Kidney (tissue), 22 donors: Measurements from ENCODE around the gene PAN3. TPM values are rescaled to one million over a fixed set of nuclear protein-coding genes. Genes with fewer than 3 reads are reported as not detected.
A peak's percentile ranks its signal among the peaks of the same experiment; 100 is the strongest.

ENCODE experiments used
- DNase-seq, 5 donors: peaks; one replicate each; pipeline ENCODE4 v3.0.0-alpha.2; 2013 to 2020
- FAIRE-seq: peaks from 2 replicates; lab custom pipeline; 2012; peaks lifted over from hg19 to GRCh38; lab: Jason Lieb, UNC
- H3K27ac ChIP-seq, 2 donors: one replicate each; pipeline ENCODE4 v1.7.0; 2013; ENCODE audit warnings: low read depth in 2 of 2, low read length in 2 of 2, inconsistent platforms in 1 of 2
- H3K27me3 ChIP-seq: one replicate; pipeline ENCODE4 v1.7.1; 2013; ENCODE audit warnings: low read length, inconsistent platforms; ENCODE audit not compliant: control insufficient read depth, insufficient read depth
- H3K36me3 ChIP-seq, 3 donors: one replicate each; pipeline versions ENCODE4 v1.7.0 to v1.7.1; 2013; ENCODE audit warnings: low read length in 3 of 3, control low read depth in 1 of 3, inconsistent platforms in 1 of 3; ENCODE audit not compliant: insufficient read depth in 3 of 3, control insufficient read depth in 2 of 3
- H3K4me1 ChIP-seq, 3 donors: one replicate each; pipeline versions ENCODE4 v1.7.0 to v1.7.1; 2013; ENCODE audit warnings: low read length in 3 of 3, inconsistent platforms in 1 of 3, low read depth in 1 of 3; ENCODE audit not compliant: control insufficient read depth in 2 of 3, insufficient read depth in 2 of 3
- H3K4me3 ChIP-seq, 3 donors: one replicate each; pipeline versions ENCODE4 v1.7.0 to v1.8.1; 2013; ENCODE audit warnings: low read length in 3 of 3, control low read depth in 1 of 3, inconsistent platforms in 1 of 3
- H3K9ac ChIP-seq, 3 donors: one replicate each; pipeline versions ENCODE4 v1.7.0 to v1.7.1; 2013; ENCODE audit warnings: low read length in 3 of 3, control low read depth in 1 of 3, inconsistent platforms in 1 of 3
- H3K9me3 ChIP-seq, 3 donors: one replicate each; pipeline versions ENCODE4 v1.7.0 to v1.7.1; 2013; ENCODE audit warnings: low read length in 3 of 3, control low read depth in 1 of 3, inconsistent platforms in 1 of 3; ENCODE audit not compliant: control insufficient read depth in 2 of 3, insufficient read depth in 1 of 3
- intact Hi-C: fragments of 100-400 bp; cut with DNase I; formaldehyde crosslinking; loops from one replicate; pipeline ENCODE4 v1.11.1; 2022
- long read RNA-seq, 10 donors: library from polyadenylated mRNA in 1 of 10; unstranded in 1 of 10; transcript quantifications; one replicate each; pipeline ENCODE4 v2.0.0 and lab custom pipeline, GENCODE V29; 2021 to 2026
- polyA plus RNA-seq: library from polyadenylated mRNA; stranded (reverse); fragments of 350-450 nt; fragmentation: Illumina TruSeq; extraction: RNeasy Lipid Tissue Mini Kit (QIAGEN cat#74804); gene quantifications from one replicate; pipeline ENCODE4 v1.2.3, GENCODE V29; 2014; ENCODE audit warnings: low read depth, low replicate concordance; ENCODE audit not compliant: insufficient read depth
- total RNA-seq: library from RNA; stranded (reverse); fragmentation: NEBNext Ultra II Directional; extraction: Animal tissue kit (Norgen Biotek cat#: 25700); gene quantifications from one replicate; pipeline ENCODE4 v1.2.1, GENCODE V29; 2021
- TF ChIP-seq, protein P1 (sequence below): IDR thresholded peaks from 3 replicates; pipeline ENCODE4 v1.5.1; 2012; ENCODE audit warnings: mild to moderate bottlenecking, moderate library complexity, borderline replicate concordance; ENCODE audit not compliant: insufficient read depth; ENCODE audit errors: extremely low read depth
- donor health status: control.
- donor health status: control.
- donor health status: control.
- donor health status: control.
- donor health status: control.
- donor health status: DM: yes; HTN: yes; CAD: no.
- donor health status: Normal renal cell carcinoma (clear cell type).

PAN3 gene, protein sequence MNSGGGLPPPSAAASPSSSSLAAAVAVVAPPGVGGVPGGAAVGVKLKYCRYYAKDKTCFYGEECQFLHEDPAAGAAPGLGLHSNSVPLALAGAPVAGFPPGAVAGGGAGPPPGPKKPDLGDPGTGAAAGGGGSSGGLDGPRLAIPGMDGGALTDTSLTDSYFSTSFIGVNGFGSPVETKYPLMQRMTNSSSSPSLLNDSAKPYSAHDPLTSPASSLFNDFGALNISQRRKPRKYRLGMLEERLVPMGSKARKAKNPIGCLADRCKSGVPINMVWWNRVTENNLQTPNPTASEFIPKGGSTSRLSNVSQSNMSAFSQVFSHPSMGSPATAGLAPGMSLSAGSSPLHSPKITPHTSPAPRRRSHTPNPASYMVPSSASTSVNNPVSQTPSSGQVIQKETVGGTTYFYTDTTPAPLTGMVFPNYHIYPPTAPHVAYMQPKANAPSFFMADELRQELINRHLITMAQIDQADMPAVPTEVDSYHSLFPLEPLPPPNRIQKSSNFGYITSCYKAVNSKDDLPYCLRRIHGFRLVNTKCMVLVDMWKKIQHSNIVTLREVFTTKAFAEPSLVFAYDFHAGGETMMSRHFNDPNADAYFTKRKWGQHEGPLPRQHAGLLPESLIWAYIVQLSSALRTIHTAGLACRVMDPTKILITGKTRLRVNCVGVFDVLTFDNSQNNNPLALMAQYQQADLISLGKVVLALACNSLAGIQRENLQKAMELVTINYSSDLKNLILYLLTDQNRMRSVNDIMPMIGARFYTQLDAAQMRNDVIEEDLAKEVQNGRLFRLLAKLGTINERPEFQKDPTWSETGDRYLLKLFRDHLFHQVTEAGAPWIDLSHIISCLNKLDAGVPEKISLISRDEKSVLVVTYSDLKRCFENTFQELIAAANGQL
- total RNA-seq, result 46.3 TPM
- polyA plus RNA-seq, result 8.2 TPM
- long read RNA-seq, donor 1, full-length matches to known transcripts, result 4 of 4 reads
- long read RNA-seq, donor 1, partial matches to known transcripts, result 0 of 4 reads
- long read RNA-seq, donor 1, other reads (novel, unspliced or antisense), result 0 of 4 reads
- long read RNA-seq, donor 2, result 0 reads
- long read RNA-seq, donor 3, result 0 reads
- long read RNA-seq, donor 4, result 0 reads
- long read RNA-seq, donor 5, result 0 reads
- long read RNA-seq, donor 6, full-length matches to known transcripts, result 1 of 1 reads
- long read RNA-seq, donor 6, partial matches to known transcripts, result 0 of 1 reads
- long read RNA-seq, donor 6, other reads (novel, unspliced or antisense), result 0 of 1 reads
- long read RNA-seq, donor 7, partial matches to known transcripts, result 5 of 16 reads
- long read RNA-seq, donor 7, other reads (novel, unspliced or antisense), result 11 of 16 reads
- long read RNA-seq, donor 8, full-length matches to known transcripts, result 2 of 2 reads
- long read RNA-seq, donor 8, partial matches to known transcripts, result 0 of 2 reads
- long read RNA-seq, donor 8, other reads (novel, unspliced or antisense), result 0 of 2 reads
- long read RNA-seq, donor 9, result 0 reads
- long read RNA-seq, donor 10, result 0 reads

DNA sequence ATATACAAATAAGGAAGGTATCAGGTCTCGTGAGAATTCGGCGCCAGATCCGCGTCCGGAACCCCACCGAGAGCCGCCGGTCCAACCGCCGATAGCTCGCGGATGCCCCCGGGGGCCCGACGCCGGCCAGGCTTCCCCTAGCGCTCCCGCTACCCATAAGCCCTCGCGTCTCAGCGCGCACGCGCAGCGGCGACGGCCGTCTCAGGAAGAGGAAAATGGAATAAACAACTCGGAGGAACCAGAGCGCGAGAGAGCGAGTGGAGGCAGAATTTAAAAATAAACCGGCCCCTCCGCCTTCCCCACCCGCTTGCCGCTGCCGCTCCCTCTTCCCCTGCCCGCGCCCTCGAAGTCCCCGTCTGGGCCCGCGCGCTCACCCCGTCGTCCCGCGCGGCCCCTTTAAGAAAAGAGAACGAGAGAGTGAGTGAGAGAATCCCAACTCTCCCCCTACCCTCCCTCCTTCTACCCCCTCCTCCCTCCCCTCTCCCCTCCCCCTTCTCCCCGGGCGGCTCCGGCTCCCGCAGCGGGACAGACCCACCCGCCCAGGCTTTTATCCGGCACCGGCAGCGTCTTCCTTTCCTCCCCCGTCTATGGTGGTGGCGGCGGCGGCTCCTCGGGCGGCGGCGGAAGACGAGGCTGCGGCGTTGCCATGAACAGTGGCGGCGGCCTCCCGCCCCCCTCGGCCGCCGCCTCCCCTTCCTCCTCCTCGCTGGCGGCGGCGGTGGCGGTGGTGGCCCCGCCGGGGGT is at the start of gene PAN3:
Gene PAN3 (plus strand): TSS at position 534 of the 744 bp plus-strand sequence. CDS start 113 bp downstream, at position 647.
- no peaks in the 10 kb centered on the region for H3K27me3 ChIP-seq
- H3K4me3 ChIP-seq, result peak within 1 kb of the TSS; percentile 79 to 96 (median 96)
- peak within 1 kb of the TSS; percentile 92 to 98 (median 96) for H3K9ac ChIP-seq
- peak; percentile 93 to 97 (median 97) for DNase-seq
- peaks cover 0 to 7% (median 3%) of the 10 kb centered on the region in 3 donors for H3K4me1 ChIP-seq
- intact Hi-C loops, result no loop called here
- no peak for FAIRE-seq
- H3K9me3 ChIP-seq, result no peaks in the 10 kb centered on the region
- TF ChIP-seq, protein P1, sequence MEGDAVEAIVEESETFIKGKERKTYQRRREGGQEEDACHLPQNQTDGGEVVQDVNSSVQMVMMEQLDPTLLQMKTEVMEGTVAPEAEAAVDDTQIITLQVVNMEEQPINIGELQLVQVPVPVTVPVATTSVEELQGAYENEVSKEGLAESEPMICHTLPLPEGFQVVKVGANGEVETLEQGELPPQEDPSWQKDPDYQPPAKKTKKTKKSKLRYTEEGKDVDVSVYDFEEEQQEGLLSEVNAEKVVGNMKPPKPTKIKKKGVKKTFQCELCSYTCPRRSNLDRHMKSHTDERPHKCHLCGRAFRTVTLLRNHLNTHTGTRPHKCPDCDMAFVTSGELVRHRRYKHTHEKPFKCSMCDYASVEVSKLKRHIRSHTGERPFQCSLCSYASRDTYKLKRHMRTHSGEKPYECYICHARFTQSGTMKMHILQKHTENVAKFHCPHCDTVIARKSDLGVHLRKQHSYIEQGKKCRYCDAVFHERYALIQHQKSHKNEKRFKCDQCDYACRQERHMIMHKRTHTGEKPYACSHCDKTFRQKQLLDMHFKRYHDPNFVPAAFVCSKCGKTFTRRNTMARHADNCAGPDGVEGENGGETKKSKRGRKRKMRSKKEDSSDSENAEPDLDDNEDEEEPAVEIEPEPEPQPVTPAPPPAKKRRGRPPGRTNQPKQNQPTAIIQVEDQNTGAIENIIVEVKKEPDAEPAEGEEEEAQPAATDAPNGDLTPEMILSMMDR, result no peak
- peak within 1 kb of the TSS; percentile 96 to 97 for H3K27ac ChIP-seq
- H3K36me3 ChIP-seq, result no peaks in the 10 kb centered on the region

DNA sequence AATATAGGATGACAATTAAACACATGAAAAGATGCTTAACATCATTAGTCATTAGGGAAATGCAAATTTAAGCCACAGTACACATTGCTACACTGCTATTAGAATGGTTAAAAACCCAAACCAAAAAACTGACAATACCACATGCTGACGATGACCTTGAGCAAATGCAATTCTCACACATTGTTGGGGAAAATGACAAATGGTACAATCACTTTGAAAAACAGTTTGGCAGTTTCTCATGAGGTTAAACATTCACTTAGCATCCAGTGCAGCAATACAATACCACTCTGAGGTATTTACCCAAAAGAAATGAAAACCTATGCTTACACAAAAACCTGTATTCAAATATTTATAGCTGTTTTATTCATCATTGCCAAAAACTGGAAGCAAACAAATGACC is 49.3 kb upstream of the PAN3 start:
- FAIRE-seq, result no peak
- Histone ChIP-seq H3K27ac (no peak overlapping the region), H3K9ac (no peak overlapping the region), H3K36me3 (no peaks in the 10 kb centered on the region), H3K4me3 (no peak overlapping the region), H3K4me1 (no peaks in the 10 kb centered on the region), H3K27me3 (no peaks in the 10 kb centered on the region), H3K9me3 (no peaks in the 10 kb centered on the region)
- DNase-seq, result no peak
- intact Hi-C loops, result no loop called here
- TF ChIP-seq, protein P1, result no peak

DNA sequence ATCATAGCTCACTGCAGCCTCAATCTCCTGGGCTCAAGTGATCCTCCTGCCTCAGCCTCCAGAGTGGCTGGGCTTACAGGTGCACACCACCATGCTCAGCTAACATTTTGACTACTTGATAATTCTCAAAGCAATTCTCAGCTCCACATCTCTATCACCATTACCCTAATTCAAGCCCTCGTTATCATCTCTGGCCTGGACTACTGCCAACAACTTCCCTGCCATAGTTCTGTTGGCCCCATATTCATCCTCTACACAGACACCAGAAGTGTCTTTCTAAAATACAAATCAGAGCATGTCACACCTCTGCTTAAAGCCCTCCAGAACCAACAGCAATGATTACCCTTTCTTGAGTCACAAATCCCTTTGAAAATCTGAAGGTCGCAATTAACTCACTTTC is 45.9 kb upstream of the PAN3 start:
- intact Hi-C loops, result no loop called here
- Histone ChIP-seq H3K4me3 (no peak overlapping the region), H3K4me1 (no peaks in the 10 kb centered on the region), H3K36me3 (no peaks in the 10 kb centered on the region), H3K27ac (no peak overlapping the region), H3K9me3 (no peaks in the 10 kb centered on the region), H3K9ac (no peak overlapping the region), H3K27me3 (no peaks in the 10 kb centered on the region)
- TF ChIP-seq, protein P1, result no peak
- no peak for DNase-seq
- FAIRE-seq, result no peak
